ENCODE measurements around the gene TSPAN4.

Gene TSPAN4

DNA sequence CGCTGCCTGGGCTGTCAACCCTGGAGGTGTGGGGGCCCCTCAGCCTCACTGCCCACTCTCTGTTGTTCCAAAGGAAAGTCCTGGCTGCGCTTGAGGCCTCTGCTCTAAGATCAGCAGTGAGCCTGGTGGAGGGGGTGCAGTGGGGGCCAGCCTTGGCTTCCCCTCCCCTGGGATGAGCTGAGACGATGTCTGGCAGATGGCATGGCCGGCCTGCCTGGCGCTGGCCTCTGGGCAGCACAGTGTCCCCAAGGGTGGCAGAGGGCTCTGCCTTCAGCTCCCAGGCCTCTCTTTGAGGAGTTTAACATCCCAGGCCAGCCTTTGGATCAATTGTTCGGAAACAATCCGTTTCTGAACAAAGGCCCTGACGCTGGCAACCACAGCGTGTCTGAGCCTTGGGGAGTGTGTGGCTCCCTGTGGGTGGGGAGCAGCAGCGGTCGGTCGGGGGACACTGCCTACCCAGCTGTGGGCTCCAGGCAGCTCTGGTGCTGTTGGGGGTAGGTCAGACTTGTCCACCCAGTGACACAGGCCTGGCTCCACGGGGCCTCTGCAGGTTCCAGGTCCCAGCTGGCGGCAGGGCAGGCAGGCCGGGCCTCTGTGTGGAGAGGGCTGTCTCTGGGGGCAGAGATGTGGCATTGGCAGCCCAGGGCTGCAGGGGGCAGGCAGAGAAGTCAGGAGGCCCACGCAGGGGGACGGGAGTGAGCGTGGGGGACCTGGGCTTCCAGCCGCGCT is 12.1 kb downstream of the TSPAN4 start:
- ChIA-PET CTCF (interaction anchor here (1.9 to 9.3 kb wide), 2 partner anchors 8 to 10 kb away, joined by 4 to 58 read pairs; no protein-coding TSS in a partner anchor), POLR2A (no interaction called here)
- no peak for DNase-seq (ENCODE audit: low read depth, low spot score)
- TF ChIP-seq, protein P1, sequence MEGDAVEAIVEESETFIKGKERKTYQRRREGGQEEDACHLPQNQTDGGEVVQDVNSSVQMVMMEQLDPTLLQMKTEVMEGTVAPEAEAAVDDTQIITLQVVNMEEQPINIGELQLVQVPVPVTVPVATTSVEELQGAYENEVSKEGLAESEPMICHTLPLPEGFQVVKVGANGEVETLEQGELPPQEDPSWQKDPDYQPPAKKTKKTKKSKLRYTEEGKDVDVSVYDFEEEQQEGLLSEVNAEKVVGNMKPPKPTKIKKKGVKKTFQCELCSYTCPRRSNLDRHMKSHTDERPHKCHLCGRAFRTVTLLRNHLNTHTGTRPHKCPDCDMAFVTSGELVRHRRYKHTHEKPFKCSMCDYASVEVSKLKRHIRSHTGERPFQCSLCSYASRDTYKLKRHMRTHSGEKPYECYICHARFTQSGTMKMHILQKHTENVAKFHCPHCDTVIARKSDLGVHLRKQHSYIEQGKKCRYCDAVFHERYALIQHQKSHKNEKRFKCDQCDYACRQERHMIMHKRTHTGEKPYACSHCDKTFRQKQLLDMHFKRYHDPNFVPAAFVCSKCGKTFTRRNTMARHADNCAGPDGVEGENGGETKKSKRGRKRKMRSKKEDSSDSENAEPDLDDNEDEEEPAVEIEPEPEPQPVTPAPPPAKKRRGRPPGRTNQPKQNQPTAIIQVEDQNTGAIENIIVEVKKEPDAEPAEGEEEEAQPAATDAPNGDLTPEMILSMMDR (IDR thresholded peaks at IDR 0.05; ENCODE audit: insufficient read depth, low read length, missing control alignments), result no peak
- H3K4me3 ChIP-seq (ENCODE audit: low read depth, low read length), result no peak overlapping the region

DNA sequence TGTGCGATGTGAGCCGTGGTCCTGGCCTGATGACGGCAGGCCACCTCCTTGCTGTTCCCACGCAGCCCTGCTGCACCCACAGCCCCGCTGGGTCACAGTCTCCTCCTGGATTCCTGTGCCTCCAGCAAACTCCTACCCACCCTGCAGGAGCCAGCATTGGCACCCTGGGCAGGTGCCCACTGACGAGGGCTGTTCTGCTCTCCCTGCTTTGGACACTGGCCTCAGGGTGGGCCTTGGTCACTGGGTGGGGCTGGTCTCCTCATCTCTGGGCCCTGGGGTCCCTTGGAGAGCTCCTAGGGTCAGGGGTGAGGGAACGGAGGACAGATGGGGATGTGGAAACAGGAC is 12.7 kb downstream of the TSPAN4 start:
- no peak overlapping the region for H3K4me3 ChIP-seq (ENCODE audit: low read depth, low read length)
- POLR2A ChIA-PET, result no interaction called here

DNA sequence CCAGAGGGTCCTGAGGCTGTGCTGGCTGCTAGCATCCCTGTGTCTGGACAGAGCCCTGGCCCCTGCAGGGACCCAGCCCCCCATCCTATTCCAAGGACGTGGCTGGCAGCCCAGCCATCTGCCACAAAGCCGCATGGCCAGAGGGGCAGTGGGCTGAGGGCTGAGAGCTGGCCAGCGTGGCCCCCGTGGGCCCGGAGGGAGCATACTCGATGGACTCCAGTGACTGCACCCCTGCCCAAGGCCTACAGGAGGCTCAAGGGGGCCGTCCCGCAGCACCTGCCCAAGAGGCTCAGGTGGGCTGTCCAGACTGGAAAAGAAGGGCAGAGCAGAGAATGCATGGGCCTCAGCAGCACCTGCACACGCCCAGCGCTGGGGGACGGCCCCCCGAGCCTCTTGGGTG is 13.1 kb downstream of the TSPAN4 start:
- ChIA-PET POLR2A (no interaction called here), CTCF (interaction anchor here (1.0 to 9.3 kb wide), 3 partner anchors 9 to 11 kb away, joined by 4 to 58 read pairs (median 6); no protein-coding TSS in a partner anchor)
- TF ChIP-seq, protein P1 (IDR thresholded peaks at IDR 0.05; ENCODE audit: insufficient read depth, low read length, missing control alignments), result no peak
- DNase-seq (ENCODE audit: low read depth, low spot score), result no peak
- H3K4me3 ChIP-seq (ENCODE audit: low read depth, low read length), result no peak overlapping the region

More for the DNA sequence above, 12.7 kb downstream of the TSPAN4 start:
- CTCF ChIA-PET, result interaction anchor here (1.9 to 9.3 kb wide), 2 partner anchors 8 to 11 kb away, joined by 4 to 58 read pairs; no protein-coding TSS in a partner anchor
- TF ChIP-seq, protein P1 (IDR thresholded peaks at IDR 0.05; ENCODE audit: insufficient read depth, low read length, missing control alignments), result no peak
- no peak for DNase-seq (ENCODE audit: low read depth, low spot score)

DNA sequence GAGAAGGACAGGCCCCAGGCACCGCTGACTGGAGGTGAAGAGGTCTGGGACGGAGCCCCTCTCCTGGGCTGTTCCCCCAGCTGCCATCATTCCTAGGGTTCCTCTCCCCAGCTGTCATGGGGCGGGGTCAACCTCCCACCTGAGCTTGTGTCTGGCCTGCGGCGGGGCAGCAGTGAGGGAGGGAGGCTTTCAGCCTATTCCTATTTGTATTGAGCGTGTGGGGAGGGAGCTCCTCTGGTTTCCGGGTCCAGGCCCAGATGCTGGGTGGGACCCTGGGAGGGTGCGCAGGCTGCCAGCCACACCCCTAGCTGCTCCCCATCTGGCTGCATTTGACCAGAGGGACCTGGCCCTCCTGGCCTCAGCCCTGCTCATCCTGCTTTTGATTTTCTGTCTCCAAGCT is 13.7 kb downstream of the TSPAN4 start:
- ChIA-PET POLR2A (no interaction called here), CTCF (interaction anchor here (1.0 to 9.3 kb wide), 2 partner anchors 9 to 12 kb away, joined by 6 to 58 read pairs; no protein-coding TSS in a partner anchor)
- no peak for DNase-seq (ENCODE audit: low read depth, low spot score)
- TF ChIP-seq, protein P1 (IDR thresholded peaks at IDR 0.05; ENCODE audit: insufficient read depth, low read length, missing control alignments), result no peak
- no peak overlapping the region for H3K4me3 ChIP-seq (ENCODE audit: low read depth, low read length)

DNA sequence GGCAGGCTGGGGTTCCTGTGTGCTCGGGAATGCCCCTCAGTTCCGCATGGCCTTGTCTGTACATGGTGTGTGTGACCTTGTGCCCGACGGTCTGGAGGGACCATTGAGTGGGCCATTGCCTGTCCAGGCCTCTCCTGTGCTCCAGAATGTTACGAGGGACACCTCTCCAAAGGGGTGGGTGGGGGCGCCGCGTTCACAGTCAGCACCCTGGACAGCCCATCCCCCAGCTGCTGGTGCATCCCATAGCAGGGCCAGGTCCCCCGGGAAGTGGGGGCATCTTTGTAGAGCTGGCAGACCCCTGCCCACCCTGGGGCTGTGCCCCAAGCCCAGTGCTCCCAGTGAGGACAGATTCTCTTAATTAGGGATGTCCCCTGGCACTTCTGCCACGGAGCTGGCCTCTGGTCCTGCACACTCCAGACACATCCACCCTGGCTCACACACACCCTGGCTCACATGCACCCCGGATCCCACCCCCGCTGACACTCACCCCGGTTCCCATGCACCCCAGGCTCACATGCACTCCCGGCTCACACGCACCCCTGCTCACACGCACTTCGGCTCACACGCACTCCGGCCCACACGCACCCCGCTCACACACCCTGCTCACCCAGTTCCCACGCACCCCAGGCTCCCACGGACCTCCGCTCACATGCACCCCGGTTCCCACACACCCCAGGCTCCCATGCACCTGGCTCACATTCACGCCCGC is 15.6 kb downstream of the TSPAN4 start:
- H3K4me3 ChIP-seq (ENCODE audit: low read depth, low read length), result no peak overlapping the region
- TF ChIP-seq, protein P1 (IDR thresholded peaks at IDR 0.05; ENCODE audit: insufficient read depth, low read length, missing control alignments), result no peak
- ChIA-PET POLR2A (no interaction called here), CTCF (interaction anchor here (1.6 to 9.3 kb wide), 2 partner anchors 8 to 11 kb away, joined by 3 to 58 read pairs; no protein-coding TSS in a partner anchor)
- DNase-seq (ENCODE audit: low read depth, low spot score), result no peak

DNA sequence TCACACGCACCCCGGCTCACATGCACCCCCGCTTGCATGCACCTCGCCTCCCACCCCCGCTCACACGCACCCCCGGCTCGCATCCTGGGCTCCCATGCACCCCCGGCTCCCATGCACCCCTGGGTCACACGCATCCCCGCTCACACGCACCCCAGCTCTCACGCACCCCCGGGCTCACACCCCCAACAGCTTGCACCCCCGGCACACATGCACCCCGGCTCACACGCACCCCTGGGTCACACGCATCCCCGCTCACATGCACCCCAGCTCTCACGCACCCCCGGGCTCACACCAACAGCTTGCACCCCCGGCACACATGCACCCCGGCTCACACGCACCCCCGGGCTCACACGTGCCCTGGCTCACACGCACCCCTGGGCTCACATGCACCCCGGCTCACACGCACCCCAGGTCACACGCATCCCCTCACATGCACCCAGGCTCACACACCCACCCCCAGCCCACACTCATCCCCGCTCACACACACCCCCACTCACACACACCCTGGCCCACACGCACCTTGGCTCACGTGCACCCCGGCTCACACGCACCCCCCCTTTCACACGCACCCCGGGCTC is 16.2 kb downstream of the TSPAN4 start:
- ChIA-PET POLR2A (no interaction called here), CTCF (interaction anchor here (1.6 to 9.3 kb wide), 3 partner anchors 7 to 66 kb away, joined by 3 to 58 read pairs (median 5); no protein-coding TSS in a partner anchor)
- no peak for DNase-seq (ENCODE audit: low read depth, low spot score)
- H3K4me3 ChIP-seq (ENCODE audit: low read depth, low read length), result no peak overlapping the region
- TF ChIP-seq, protein P1 (IDR thresholded peaks at IDR 0.05; ENCODE audit: insufficient read depth, low read length, missing control alignments), result no peak

All from AG04449 (cell line).